ENCODE measurements around the gene EHMT1.

GRCh38 chr9:137783521-137783920, 164.7 kb downstream of the EHMT1 start:
- TF ChIP-seq EZH2 (IDR thresholded peaks at IDR 0.05; ENCODE audit: insufficient read depth, low read length) (no peak), CTCF (IDR thresholded peaks at IDR 0.05; ENCODE audit: insufficient read depth, low read depth, low read length) (no peak)

Measured in astrocyte (in vitro differentiated cells and primary cell).